ENCODE results near the gene FARSB. TPM values are rescaled to one million over a fixed set of nuclear protein-coding genes. Genes with fewer than 3 reads are reported as not detected.

FARSB gene
- total RNA-seq, 5 donors from 2014 or later (not counting 1 experiment from before 2014, with no cell fraction given): 11.5 to 15.8 (median 15.6) TPM

- no peaks in the 10 kb centered on the region for H3K9me3 Mint-ChIP-seq
- H3K27ac ChIP-seq (ENCODE audit: low read length): no peak overlapping the region
- POLR2A ChIA-PET: no interaction called here
- CTCF ChIA-PET: no interaction called here
- no peaks in the 10 kb centered on the region for H3K9me3 ChIP-seq
- H3K27ac Mint-ChIP-seq: no peak overlapping the region
- H3K36me3 ChIP-seq (ENCODE audit: control insufficient read depth in 2 of 2, extremely low read depth in 1 of 2, insufficient read depth in 1 of 2, low read length in 1 of 2): peaks cover 5 to 10% of the 10 kb centered on the region in 2 donors
- H3K36me3 Mint-ChIP-seq: peaks cover 30% of the 10 kb centered on the region
- H3K4me1 Mint-ChIP-seq: no peaks in the 10 kb centered on the region
- DNase-seq (no peak), ATAC-seq (replicated peaks in 1 of 4) (no peak)
- no peaks in the 10 kb centered on the region for H3K4me1 ChIP-seq (ENCODE audit: control insufficient read depth in 1 of 2, extremely low read depth in 1 of 2, insufficient read depth in 2 of 2, low read length in 2 of 2)
- 96% methylated on average over 4 of the region's 6 CpGs for WGBS (ENCODE audit: insufficient coverage)
- no peak overlapping the region for H3K4me3 Mint-ChIP-seq
- no peaks in the 10 kb centered on the region for H3K27me3 Mint-ChIP-seq
- H3K4me3 ChIP-seq (ENCODE audit: control insufficient read depth in 1 of 2, extremely low read depth in 1 of 2, low read length in 1 of 2): no peak overlapping the region
- no peaks in the 10 kb centered on the region for H3K27me3 ChIP-seq (replicated peaks in 1 of 2; ENCODE audit: control insufficient read depth in 2 of 2, extremely low read depth in 1 of 2, insufficient read depth in 2 of 2, low read length in 1 of 2)
Observed at GRCh38 chr2:222563936-222564335, 92.0 kb downstream of the FARSB start.

GRCh38 chr2:222563106-222563718 lies 92.7 kb downstream of the FARSB start:
- peak in 1 of 35 experiments; percentile 8 for DNase-seq
- no peak overlapping the region for H3K4me3 ChIP-seq (ENCODE audit: control insufficient read depth in 1 of 2, extremely low read depth in 1 of 2, low read length in 1 of 2)
- WGBS (ENCODE audit: insufficient coverage): 100% methylated on average over 1 of the region's 11 CpGs
- Mint-ChIP-seq H3K4me1 (no peaks in the 10 kb centered on the region), H3K27me3 (no peaks in the 10 kb centered on the region), H3K9me3 (no peaks in the 10 kb centered on the region), H3K36me3 (peaks cover 30% of the 10 kb centered on the region), H3K27ac (no peak overlapping the region), H3K4me3 (no peak overlapping the region)
- no peak for ATAC-seq (replicated peaks in 1 of 4)
- POLR2A ChIA-PET: no interaction called here
- H3K27ac ChIP-seq (ENCODE audit: low read length): no peak overlapping the region
- CTCF ChIA-PET: no interaction called here
- H3K36me3 ChIP-seq (ENCODE audit: control insufficient read depth in 2 of 2, extremely low read depth in 1 of 2, insufficient read depth in 1 of 2, low read length in 1 of 2): peaks cover 3 to 8% of the 10 kb centered on the region in 2 donors
- H3K9me3 ChIP-seq: no peaks in the 10 kb centered on the region
- no peaks in the 10 kb centered on the region for H3K27me3 ChIP-seq (replicated peaks in 1 of 2; ENCODE audit: control insufficient read depth in 2 of 2, extremely low read depth in 1 of 2, insufficient read depth in 2 of 2, low read length in 1 of 2)
- H3K4me1 ChIP-seq (ENCODE audit: control insufficient read depth in 1 of 2, extremely low read depth in 1 of 2, insufficient read depth in 2 of 2, low read length in 2 of 2): no peaks in the 10 kb centered on the region

GRCh38 chr2:222561817-222562645 lies 93.9 kb downstream of the FARSB start:
- ATAC-seq (replicated peaks in 1 of 4): peak in 2 of 4 experiments; percentile 33 to 35
- no peak overlapping the region for H3K27ac Mint-ChIP-seq
- WGBS (ENCODE audit: insufficient coverage): 70% methylated on average over 2 of the region's 6 CpGs

GRCh38 chr2:222561151-222561550 lies 94.7 kb downstream of the FARSB start:
- Mint-ChIP-seq H3K4me1 (no peaks in the 10 kb centered on the region), H3K9me3 (no peaks in the 10 kb centered on the region), H3K36me3 (peaks cover 13% of the 10 kb centered on the region), H3K4me3 (no peak overlapping the region), H3K27ac (no peak overlapping the region), H3K27me3 (peaks cover 3% of the 10 kb centered on the region in 2 donors)
- ChIA-PET POLR2A (no interaction called here), CTCF (interaction anchor here in 1 of 2 donors (0.6 to 2.1 kb wide), 7 partner anchors 10 to 249 kb away, joined by 3 to 20 read pairs (median 4); a partner anchor contains a TSS)
- Histone ChIP-seq H3K4me1 (ENCODE audit: control insufficient read depth in 1 of 2, extremely low read depth in 1 of 2, insufficient read depth in 2 of 2, low read length in 2 of 2) (no peaks in the 10 kb centered on the region), H3K36me3 (ENCODE audit: control insufficient read depth in 2 of 2, extremely low read depth in 1 of 2, insufficient read depth in 1 of 2, low read length in 1 of 2) (peaks cover 2 to 3% of the 10 kb centered on the region in 2 donors), H3K27me3 (replicated peaks in 1 of 2; ENCODE audit: control insufficient read depth in 2 of 2, extremely low read depth in 1 of 2, insufficient read depth in 2 of 2, low read length in 1 of 2) (no peaks in the 10 kb centered on the region), H3K27ac (ENCODE audit: low read length) (no peak overlapping the region), H3K9me3 (no peaks in the 10 kb centered on the region), H3K4me3 (ENCODE audit: control insufficient read depth in 1 of 2, extremely low read depth in 1 of 2, low read length in 1 of 2) (no peak overlapping the region)
- no peak for ATAC-seq (replicated peaks in 1 of 4)
- WGBS (ENCODE audit: insufficient coverage): no CpG with 5 or more reads among the region's 4 CpGs
- DNase-seq: no peak

More at GRCh38 chr2:222561817-222562645, 93.9 kb downstream of the FARSB start:
- H3K9me3 Mint-ChIP-seq: no peaks in the 10 kb centered on the region
- Histone ChIP-seq H3K4me1 (ENCODE audit: control insufficient read depth in 1 of 2, extremely low read depth in 1 of 2, insufficient read depth in 2 of 2, low read length in 2 of 2) (no peaks in the 10 kb centered on the region), H3K36me3 (ENCODE audit: control insufficient read depth in 2 of 2, extremely low read depth in 1 of 2, insufficient read depth in 1 of 2, low read length in 1 of 2) (peaks cover 3 to 8% of the 10 kb centered on the region in 2 donors), H3K27me3 (replicated peaks in 1 of 2; ENCODE audit: control insufficient read depth in 2 of 2, extremely low read depth in 1 of 2, insufficient read depth in 2 of 2, low read length in 1 of 2) (no peaks in the 10 kb centered on the region), H3K9me3 (no peaks in the 10 kb centered on the region), H3K4me3 (ENCODE audit: control insufficient read depth in 1 of 2, extremely low read depth in 1 of 2, low read length in 1 of 2) (no peak overlapping the region), H3K27ac (ENCODE audit: low read length) (no peak overlapping the region)
- H3K4me1 Mint-ChIP-seq: no peaks in the 10 kb centered on the region
- peaks cover 1 to 2% of the 10 kb centered on the region in 2 donors for H3K27me3 Mint-ChIP-seq
- H3K4me3 Mint-ChIP-seq: no peak overlapping the region
- ChIA-PET CTCF (interaction anchor here (0.5 to 2.1 kb wide), 6 partner anchors 9 to 248 kb away, joined by 3 to 20 read pairs (median 6); a partner anchor contains a TSS), POLR2A (no interaction called here)
- H3K36me3 Mint-ChIP-seq: peaks cover 21% of the 10 kb centered on the region
- DNase-seq: peak in 8 of 35 experiments; percentile 1 to 50 (median 6)

GRCh38 chr2:222554517-222554916 lies 101.4 kb downstream of the FARSB start:
- DNase-seq (no peak), ATAC-seq (replicated peaks in 1 of 4) (no peak)
- H3K4me3 ChIP-seq (ENCODE audit: control insufficient read depth in 1 of 2, extremely low read depth in 1 of 2, low read length in 1 of 2): no peak overlapping the region
- no peaks in the 10 kb centered on the region for H3K9me3 Mint-ChIP-seq
- POLR2A ChIA-PET: no interaction called here
- H3K9me3 ChIP-seq: no peaks in the 10 kb centered on the region
- WGBS (ENCODE audit: insufficient coverage): 70% methylated on average over 2 of the region's 7 CpGs
- no peaks in the 10 kb centered on the region for H3K36me3 Mint-ChIP-seq
- no peak overlapping the region for H3K4me3 Mint-ChIP-seq
- H3K27ac Mint-ChIP-seq: no peak overlapping the region
- no peaks in the 10 kb centered on the region for H3K36me3 ChIP-seq (ENCODE audit: control insufficient read depth in 2 of 2, extremely low read depth in 1 of 2, insufficient read depth in 1 of 2, low read length in 1 of 2)
- H3K4me1 Mint-ChIP-seq: no peaks in the 10 kb centered on the region
- peaks cover 0 to 3% of the 10 kb centered on the region in 2 experiments for H3K27me3 ChIP-seq (replicated peaks in 1 of 2; ENCODE audit: control insufficient read depth in 2 of 2, extremely low read depth in 1 of 2, insufficient read depth in 2 of 2, low read length in 1 of 2)
- H3K4me1 ChIP-seq (ENCODE audit: control insufficient read depth in 1 of 2, extremely low read depth in 1 of 2, insufficient read depth in 2 of 2, low read length in 2 of 2): no peaks in the 10 kb centered on the region
- H3K27me3 Mint-ChIP-seq: peaks cover 9 to 32% of the 10 kb centered on the region in 2 donors
- CTCF ChIA-PET: interaction anchor here in 1 of 2 donors (0.7 kb wide), 1 partner anchor 60 kb away, joined by 3 read pairs; no protein-coding TSS in a partner anchor
- H3K27ac ChIP-seq (ENCODE audit: low read length): no peak overlapping the region

GRCh38 chr2:222548992-222549391 lies 106.9 kb downstream of the FARSB start:
- 86% methylated on average over 1 of the region's 3 CpGs for WGBS (ENCODE audit: insufficient coverage)
- H3K27me3 Mint-ChIP-seq: peaks cover 6 to 23% of the 10 kb centered on the region in 2 donors
- H3K27ac Mint-ChIP-seq: no peak overlapping the region
- no peaks in the 10 kb centered on the region for H3K9me3 ChIP-seq
- no peak overlapping the region for H3K4me3 ChIP-seq (ENCODE audit: control insufficient read depth in 1 of 2, extremely low read depth in 1 of 2, low read length in 1 of 2)
- no peaks in the 10 kb centered on the region for H3K4me1 ChIP-seq (ENCODE audit: control insufficient read depth in 1 of 2, extremely low read depth in 1 of 2, insufficient read depth in 2 of 2, low read length in 2 of 2)
- H3K9me3 Mint-ChIP-seq: no peaks in the 10 kb centered on the region
- POLR2A ChIA-PET: no interaction called here
- no peak overlapping the region for H3K27ac ChIP-seq (ENCODE audit: low read length)
- CTCF ChIA-PET: no interaction called here
- no peaks in the 10 kb centered on the region for H3K4me1 Mint-ChIP-seq
- no peaks in the 10 kb centered on the region for H3K36me3 Mint-ChIP-seq
- H3K27me3 ChIP-seq (replicated peaks in 1 of 2; ENCODE audit: control insufficient read depth in 2 of 2, extremely low read depth in 1 of 2, insufficient read depth in 2 of 2, low read length in 1 of 2): peaks cover 0 to 12% of the 10 kb centered on the region in 2 experiments
- no peak overlapping the region for H3K4me3 Mint-ChIP-seq
- ATAC-seq (replicated peaks in 1 of 4) (no peak), DNase-seq (no peak)
- H3K36me3 ChIP-seq (ENCODE audit: control insufficient read depth in 2 of 2, extremely low read depth in 1 of 2, insufficient read depth in 1 of 2, low read length in 1 of 2): no peaks in the 10 kb centered on the region
